Loucy (cell line): ENCODE measurements around the gene TRIM37.

Experiments
- H2AFZ ChIP-seq: fragments of 200-600 bp; sonication (generic); 2 replicates; pipeline ENCODE4 v1.6.0; 2016; ENCODE audit warnings: antibody characterized with exemption, mild to moderate bottlenecking, low read length, moderate library complexity
- H3F3A ChIP-seq: fragments of 200-600 bp; 2 replicates; pipeline ENCODE4 v1.6.0; 2016; ENCODE audit warnings: antibody characterized with exemption, low read depth, mild to moderate bottlenecking
- H3K27me3 ChIP-seq: fragments of 200-600 bp; sonication (generic); 2 replicates; pipeline ENCODE4 v1.6.1; 2014; ENCODE audit warnings: low read length, mild to moderate bottlenecking; ENCODE audit not compliant: insufficient read depth, poor library complexity, severe bottlenecking
- H3K36me3 ChIP-seq: fragments of 200-600 bp; sonication (generic); 2 replicates; pipeline ENCODE4 v1.6.1; 2016; ENCODE audit warnings: low read length; ENCODE audit not compliant: insufficient read depth
- H3K4me1 ChIP-seq: fragments of 200-600 bp; sonication (generic); 2 replicates; pipeline ENCODE4 v1.5.1; 2014; ENCODE audit warnings: low read length, mild to moderate bottlenecking; ENCODE audit not compliant: insufficient read depth, poor library complexity, severe bottlenecking
- H3K4me2 ChIP-seq: fragments of 200-600 bp; sonication (generic); 2 replicates; pipeline ENCODE4 v1.6.0; 2014; ENCODE audit warnings: antibody characterized with exemption, low read length, low read depth, mild to moderate bottlenecking; ENCODE audit not compliant: poor library complexity, severe bottlenecking
- H3K4me3 ChIP-seq: fragments of 200-600 bp; sonication (generic); 2 replicates; pipeline ENCODE4 v1.5.1; 2014; ENCODE audit warnings: low read length, mild to moderate bottlenecking, mixed read lengths; ENCODE audit not compliant: poor library complexity, severe bottlenecking
- H3K79me2 ChIP-seq: fragments of 200-600 bp; sonication (generic); 2 replicates; pipeline ENCODE4 v1.6.1; 2014; ENCODE audit warnings: low read length; ENCODE audit not compliant: insufficient read depth
- H3K9ac ChIP-seq: fragments of 200-600 bp; sonication (generic); 2 replicates; pipeline ENCODE4 v1.6.0; 2014; ENCODE audit warnings: mild to moderate bottlenecking, low read depth, low read length, moderate library complexity; ENCODE audit not compliant: poor library complexity, severe bottlenecking
- H3K9me2 ChIP-seq: fragments of 200-600 bp; sonication (generic); replicated peaks from 2 replicates; pipeline ENCODE4 v1.6.1; 2016; ENCODE audit warnings: low read depth, low read length, mixed read lengths
- H3K9me3 ChIP-seq: fragments of 200-600 bp; sonication (generic); 2 replicates; pipeline ENCODE4 v1.6.1; 2014; ENCODE audit warnings: mild to moderate bottlenecking, antibody characterized with exemption, low read length, low read depth; ENCODE audit not compliant: insufficient read depth
- H4K20me1 ChIP-seq: fragments of 200-600 bp; sonication (generic); 2 replicates; pipeline ENCODE4 v1.6.0; 2014; ENCODE audit warnings: antibody characterized with exemption, low read length, mild to moderate bottlenecking; ENCODE audit not compliant: insufficient read depth, poor library complexity, severe bottlenecking
- CTCF ChIP-seq: fragments of 200-600 bp; sonication (generic); conservative IDR thresholded peaks from 2 replicates; pipeline ENCODE4 v1.5.1; 2014; ENCODE audit warnings: mild to moderate bottlenecking, antibody characterized with exemption, low read length
- EZH2phosphoT487 ChIP-seq: fragments of 200-600 bp; IDR thresholded peaks from 2 replicates; pipeline ENCODE4 v1.6.1; 2018; ENCODE audit warnings: antibody characterized with exemption, mild to moderate bottlenecking, moderate library complexity, borderline replicate concordance

The TRIM37 gene, protein sequence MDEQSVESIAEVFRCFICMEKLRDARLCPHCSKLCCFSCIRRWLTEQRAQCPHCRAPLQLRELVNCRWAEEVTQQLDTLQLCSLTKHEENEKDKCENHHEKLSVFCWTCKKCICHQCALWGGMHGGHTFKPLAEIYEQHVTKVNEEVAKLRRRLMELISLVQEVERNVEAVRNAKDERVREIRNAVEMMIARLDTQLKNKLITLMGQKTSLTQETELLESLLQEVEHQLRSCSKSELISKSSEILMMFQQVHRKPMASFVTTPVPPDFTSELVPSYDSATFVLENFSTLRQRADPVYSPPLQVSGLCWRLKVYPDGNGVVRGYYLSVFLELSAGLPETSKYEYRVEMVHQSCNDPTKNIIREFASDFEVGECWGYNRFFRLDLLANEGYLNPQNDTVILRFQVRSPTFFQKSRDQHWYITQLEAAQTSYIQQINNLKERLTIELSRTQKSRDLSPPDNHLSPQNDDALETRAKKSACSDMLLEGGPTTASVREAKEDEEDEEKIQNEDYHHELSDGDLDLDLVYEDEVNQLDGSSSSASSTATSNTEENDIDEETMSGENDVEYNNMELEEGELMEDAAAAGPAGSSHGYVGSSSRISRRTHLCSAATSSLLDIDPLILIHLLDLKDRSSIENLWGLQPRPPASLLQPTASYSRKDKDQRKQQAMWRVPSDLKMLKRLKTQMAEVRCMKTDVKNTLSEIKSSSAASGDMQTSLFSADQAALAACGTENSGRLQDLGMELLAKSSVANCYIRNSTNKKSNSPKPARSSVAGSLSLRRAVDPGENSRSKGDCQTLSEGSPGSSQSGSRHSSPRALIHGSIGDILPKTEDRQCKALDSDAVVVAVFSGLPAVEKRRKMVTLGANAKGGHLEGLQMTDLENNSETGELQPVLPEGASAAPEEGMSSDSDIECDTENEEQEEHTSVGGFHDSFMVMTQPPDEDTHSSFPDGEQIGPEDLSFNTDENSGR

GRCh38 chr17:59106463-59107305 is at the start of gene TRIM37:
Gene TRIM37, minus strand, starts transcription at chr17:59106880. Its CDS starts 419 bp downstream, at chr17:59106461.
- Histone ChIP-seq H3K36me3 (peaks cover 12% of the 10 kb centered on the region), H3F3A (peaks cover 5% of the 10 kb centered on the region; the same call in 1 of the 2 replicates), H3K4me2 (peak within 1 kb of the TSS; percentile 99), H3K27me3 (no peaks in the 10 kb centered on the region), H3K4me3 (peak within 1 kb of the TSS; percentile 84), H4K20me1 (peaks cover 26% of the 10 kb centered on the region), H2AFZ (peak within 1 kb of the TSS; percentile 96), H3K9ac (peak within 1 kb of the TSS; percentile 86), H3K9me3 (no peaks in the 10 kb centered on the region), H3K9me2 (no peaks in the 10 kb centered on the region), H3K79me2 (peaks cover 62% of the 10 kb centered on the region), H3K4me1 (peaks cover 38% of the 10 kb centered on the region)
- no peak for TF ChIP-seq EZH2phosphoT487
- TF ChIP-seq CTCF, result no peak

GRCh38 chr17:59155439-59156177 is 48.9 kb upstream of the TRIM37 start, which contains the start of gene PRR11:
Gene PRR11, plus strand, starts transcription at chr17:59155746. Its CDS starts 14,007 bp downstream, at chr17:59169753.
- H3K4me1 ChIP-seq, result peaks cover 71% of the 10 kb centered on the region
- peaks cover 4% of the 10 kb centered on the region; the same call in 1 of the 2 replicates for H3F3A ChIP-seq

More at GRCh38 chr17:59155439-59156177, 48.9 kb upstream of the TRIM37 start, which contains the start of gene PRR11:
- Histone ChIP-seq H3K27me3 (no peaks in the 10 kb centered on the region), H3K9me3 (no peaks in the 10 kb centered on the region), H3K79me2 (peaks cover 93% of the 10 kb centered on the region), H3K4me2 (peak within 1 kb of the TSS; percentile 97), H4K20me1 (peaks cover 38% of the 10 kb centered on the region), H3K4me3 (peak within 1 kb of the TSS; percentile 83), H3K9ac (peak within 1 kb of the TSS; percentile 99), H3K36me3 (no peaks in the 10 kb centered on the region), H2AFZ (peak within 1 kb of the TSS; percentile 83), H3K9me2 (no peaks in the 10 kb centered on the region)
- no peak for TF ChIP-seq EZH2phosphoT487
- TF ChIP-seq CTCF, result no peak
